ENCODE data around the gene SKI. TPM values are rescaled to one million over a fixed set of nuclear protein-coding genes. Genes with fewer than 3 reads are reported as not detected.

Gene SKI
- polyA plus RNA-seq, 3 donors, result 0.20 to 6.6 (median 0.25) TPM

DNA sequence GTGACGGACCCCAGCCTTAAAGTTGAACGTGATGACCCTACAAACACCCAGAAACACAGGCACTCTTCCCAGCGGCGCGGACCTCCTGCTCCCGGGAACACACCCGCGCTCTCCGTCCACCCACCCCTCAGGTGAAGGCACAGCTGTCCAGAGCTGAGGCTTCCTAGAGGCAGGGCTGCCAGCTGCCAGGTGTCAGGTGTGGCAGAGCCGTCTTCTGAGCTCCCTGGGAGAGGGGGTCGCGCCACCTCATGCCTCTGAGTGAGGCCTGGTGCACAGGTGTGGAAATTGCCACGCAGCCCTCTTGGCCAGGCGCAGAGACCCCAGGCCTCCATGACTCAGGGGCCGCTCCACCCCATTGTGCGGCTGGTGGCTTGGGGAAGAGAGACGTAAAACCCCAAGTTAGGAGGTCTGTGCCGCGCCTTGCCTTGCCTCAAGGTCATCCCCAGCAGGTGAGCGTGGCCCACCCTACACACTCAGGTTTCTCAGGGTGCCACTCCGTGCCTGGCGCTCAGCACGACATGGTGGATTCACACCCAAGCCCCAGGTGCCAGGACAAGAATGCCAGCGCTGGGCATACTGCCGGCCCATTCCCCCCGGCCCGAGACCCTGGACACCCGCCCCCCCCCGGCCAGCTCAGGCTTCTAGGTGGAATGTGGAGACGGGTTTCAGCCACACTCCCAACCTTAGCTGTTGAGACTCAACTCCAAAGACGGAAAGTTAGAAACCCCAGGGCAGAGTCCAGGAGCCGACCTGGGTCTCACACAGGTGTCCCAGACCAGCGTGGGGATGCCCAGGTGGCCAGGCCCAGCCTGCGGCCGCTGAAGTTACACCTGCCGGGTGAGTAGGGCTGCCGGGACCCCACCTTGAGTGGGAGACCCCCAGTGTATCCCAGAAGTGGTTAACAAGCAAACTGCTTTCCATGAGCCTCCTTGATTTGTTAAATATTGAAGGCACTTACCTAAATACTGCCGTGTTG is 42.0 kb upstream of the SKI start:
- Histone ChIP-seq H2AFZ (ENCODE audit: insufficient read depth, low read depth, low read length, poor library complexity, severe bottlenecking) (no peak overlapping the region), H3K4me1 (ENCODE audit: control insufficient read depth in 1 of 2, insufficient read depth in 2 of 2, low read length in 2 of 2) (peaks cover 20 to 24% of the 10 kb centered on the region in 2 donors), H4K20me1 (ENCODE audit: insufficient read depth, low read length) (no peaks in the 10 kb centered on the region), H3K4me3 (replicated peaks in 1 of 3; ENCODE audit: low read depth in 2 of 3, low read length in 3 of 3) (no peak overlapping the region), H3K27ac (ENCODE audit: low read depth in 1 of 2, low read length in 2 of 2) (no peak overlapping the region), H3K9me3 (replicated peaks in 1 of 2; ENCODE audit: control insufficient read depth in 1 of 2, insufficient read depth in 1 of 2, low read length in 2 of 2) (no peaks in the 10 kb centered on the region), H3K27me3 (ENCODE audit: control insufficient read depth in 2 of 2, insufficient read depth in 2 of 2, low read length in 2 of 2) (no peaks in the 10 kb centered on the region), H3K4me2 (replicated peaks; ENCODE audit: extremely low read depth, low read length, poor library complexity, severe bottlenecking) (no peak overlapping the region), H3K36me3 (replicated peaks in 1 of 2; ENCODE audit: control insufficient read depth in 1 of 2, insufficient read depth in 2 of 2, low read length in 2 of 2) (no peaks in the 10 kb centered on the region), H3K9ac (ENCODE audit: insufficient read depth, low read length, poor library complexity, severe bottlenecking) (no peak overlapping the region), H3K79me2 (ENCODE audit: insufficient read depth, low read length) (peaks cover 12% of the 10 kb centered on the region)
- TF ChIP-seq CTCF (IDR thresholded peaks at IDR 0.05), result no peak
- intact Hi-C loops (cut with micrococcal nuclease), result no loop called here
- WGBS (ENCODE audit: insufficient coverage), result 98% methylated on average over 27 of the region's 38 CpGs
- Mint-ChIP-seq H3K27ac (no peak overlapping the region), H3K9me3 (peaks cover 0 to 2% (median 0%) of the 10 kb centered on the region in 7 donors), H3K36me3 (peaks cover 2 to 15% of the 10 kb centered on the region in 2 donors), H3K27me3 (ENCODE audit: low read depth in 3 of 3) (no peaks in the 10 kb centered on the region), H3K4me3 (no peak overlapping the region), H3K4me1 (peaks cover 13% of the 10 kb centered on the region)
- DNase-seq, result no peak

DNA sequence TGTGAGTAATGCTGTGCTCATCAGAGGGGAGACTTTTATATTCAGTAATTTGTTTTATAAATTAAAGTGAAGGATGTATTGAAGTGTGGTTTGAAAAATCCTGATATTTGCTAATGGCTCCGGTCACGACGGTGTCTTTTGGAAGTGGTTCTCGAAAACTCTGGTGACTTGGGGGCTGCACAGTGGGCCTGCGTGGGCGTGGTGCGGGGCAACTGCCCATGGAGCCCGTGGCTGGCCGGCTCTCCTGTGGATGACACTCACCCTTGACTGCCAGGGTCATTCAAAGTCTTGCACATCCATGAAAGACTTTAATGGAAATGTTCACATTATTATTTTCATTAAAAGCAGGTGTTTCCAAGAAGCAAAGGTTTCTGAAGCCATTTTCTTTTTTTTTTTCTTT is 41.2 kb upstream of the SKI start:
- Mint-ChIP-seq H3K27ac (no peak overlapping the region), H3K27me3 (ENCODE audit: low read depth in 3 of 3) (no peaks in the 10 kb centered on the region), H3K4me1 (peaks cover 16% of the 10 kb centered on the region), H3K36me3 (peaks cover 4 to 19% of the 10 kb centered on the region in 2 donors), H3K4me3 (no peak overlapping the region), H3K9me3 (peaks cover 0 to 2% (median 0%) of the 10 kb centered on the region in 7 donors)
- Histone ChIP-seq H2AFZ (ENCODE audit: insufficient read depth, low read depth, low read length, poor library complexity, severe bottlenecking) (no peak overlapping the region), H3K9ac (ENCODE audit: insufficient read depth, low read length, poor library complexity, severe bottlenecking) (no peak overlapping the region), H4K20me1 (ENCODE audit: insufficient read depth, low read length) (no peaks in the 10 kb centered on the region), H3K36me3 (replicated peaks in 1 of 2; ENCODE audit: control insufficient read depth in 1 of 2, insufficient read depth in 2 of 2, low read length in 2 of 2) (no peaks in the 10 kb centered on the region), H3K27ac (ENCODE audit: low read depth in 1 of 2, low read length in 2 of 2) (no peak overlapping the region), H3K9me3 (replicated peaks in 1 of 2; ENCODE audit: control insufficient read depth in 1 of 2, insufficient read depth in 1 of 2, low read length in 2 of 2) (no peaks in the 10 kb centered on the region), H3K4me3 (replicated peaks in 1 of 3; ENCODE audit: low read depth in 2 of 3, low read length in 3 of 3) (no peak overlapping the region), H3K79me2 (ENCODE audit: insufficient read depth, low read length) (peaks cover 16% of the 10 kb centered on the region), H3K4me1 (ENCODE audit: control insufficient read depth in 1 of 2, insufficient read depth in 2 of 2, low read length in 2 of 2) (peaks cover 20 to 24% of the 10 kb centered on the region in 2 donors), H3K27me3 (ENCODE audit: control insufficient read depth in 2 of 2, insufficient read depth in 2 of 2, low read length in 2 of 2) (no peaks in the 10 kb centered on the region), H3K4me2 (replicated peaks; ENCODE audit: extremely low read depth, low read length, poor library complexity, severe bottlenecking) (no peak overlapping the region)
- DNase-seq, result no peak
- WGBS (ENCODE audit: insufficient coverage), result 96% methylated on average over 5 of the region's 9 CpGs
- TF ChIP-seq CTCF (IDR thresholded peaks at IDR 0.05), result no peak
- intact Hi-C loops (cut with micrococcal nuclease), result no loop called here

All from CD14-positive monocyte (primary cell).